Peyer's patch (tissue), 4 donors: ENCODE measurements around the gene KRT40.

ENCODE experiments used
- POLR2A ChIP-seq, 2 donors: fragments of 450-650 bp; IDR thresholded peaks; one replicate each; pipeline ENCODE4 v1.5.1; 2017; ENCODE audit warnings: antibody characterized with exemption in 2 of 2, mild to moderate bottlenecking in 2 of 2, moderate library complexity in 2 of 2
- TF ChIP-seq, protein P1 (sequence below), 6 experiments: fragments of 450-650 bp in 4 of 6; fragments of 200-600 bp in 2 of 6; sonication (generic) in 1 of 6; IDR thresholded peaks; one replicate each; pipeline ENCODE4 v1.5.1; 2017 to 2019; ENCODE audit warnings: antibody characterized with exemption in 6 of 6, mild to moderate bottlenecking in 3 of 6, moderate library complexity in 1 of 6

DNA sequence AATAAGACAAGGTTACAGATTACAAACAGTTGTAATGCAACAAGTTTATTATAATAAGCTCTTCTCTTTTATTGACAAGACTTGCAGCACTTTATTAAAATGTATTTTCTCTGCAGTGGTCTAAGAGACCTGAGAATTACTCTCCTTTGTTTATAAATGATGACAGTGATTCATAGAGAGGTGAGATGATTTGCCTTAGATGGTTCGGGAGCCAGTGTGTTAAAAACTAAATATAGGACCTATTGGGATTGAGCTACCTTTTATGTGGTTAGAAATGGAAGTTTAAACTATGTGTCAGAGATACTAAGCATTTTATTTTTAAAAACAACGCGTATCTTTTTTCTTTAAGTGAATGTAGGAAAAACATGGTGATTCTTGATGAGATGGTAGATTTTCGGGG, 12.7 kb upstream of the KRT40 start:
- TF ChIP-seq POLR2A (IDR thresholded peaks at IDR 0.05): no peak
- TF ChIP-seq, protein P1, sequence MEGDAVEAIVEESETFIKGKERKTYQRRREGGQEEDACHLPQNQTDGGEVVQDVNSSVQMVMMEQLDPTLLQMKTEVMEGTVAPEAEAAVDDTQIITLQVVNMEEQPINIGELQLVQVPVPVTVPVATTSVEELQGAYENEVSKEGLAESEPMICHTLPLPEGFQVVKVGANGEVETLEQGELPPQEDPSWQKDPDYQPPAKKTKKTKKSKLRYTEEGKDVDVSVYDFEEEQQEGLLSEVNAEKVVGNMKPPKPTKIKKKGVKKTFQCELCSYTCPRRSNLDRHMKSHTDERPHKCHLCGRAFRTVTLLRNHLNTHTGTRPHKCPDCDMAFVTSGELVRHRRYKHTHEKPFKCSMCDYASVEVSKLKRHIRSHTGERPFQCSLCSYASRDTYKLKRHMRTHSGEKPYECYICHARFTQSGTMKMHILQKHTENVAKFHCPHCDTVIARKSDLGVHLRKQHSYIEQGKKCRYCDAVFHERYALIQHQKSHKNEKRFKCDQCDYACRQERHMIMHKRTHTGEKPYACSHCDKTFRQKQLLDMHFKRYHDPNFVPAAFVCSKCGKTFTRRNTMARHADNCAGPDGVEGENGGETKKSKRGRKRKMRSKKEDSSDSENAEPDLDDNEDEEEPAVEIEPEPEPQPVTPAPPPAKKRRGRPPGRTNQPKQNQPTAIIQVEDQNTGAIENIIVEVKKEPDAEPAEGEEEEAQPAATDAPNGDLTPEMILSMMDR (IDR thresholded peaks at IDR 0.05): no peak
